ENCODE measurements around the gene PHACTR3.

DNA sequence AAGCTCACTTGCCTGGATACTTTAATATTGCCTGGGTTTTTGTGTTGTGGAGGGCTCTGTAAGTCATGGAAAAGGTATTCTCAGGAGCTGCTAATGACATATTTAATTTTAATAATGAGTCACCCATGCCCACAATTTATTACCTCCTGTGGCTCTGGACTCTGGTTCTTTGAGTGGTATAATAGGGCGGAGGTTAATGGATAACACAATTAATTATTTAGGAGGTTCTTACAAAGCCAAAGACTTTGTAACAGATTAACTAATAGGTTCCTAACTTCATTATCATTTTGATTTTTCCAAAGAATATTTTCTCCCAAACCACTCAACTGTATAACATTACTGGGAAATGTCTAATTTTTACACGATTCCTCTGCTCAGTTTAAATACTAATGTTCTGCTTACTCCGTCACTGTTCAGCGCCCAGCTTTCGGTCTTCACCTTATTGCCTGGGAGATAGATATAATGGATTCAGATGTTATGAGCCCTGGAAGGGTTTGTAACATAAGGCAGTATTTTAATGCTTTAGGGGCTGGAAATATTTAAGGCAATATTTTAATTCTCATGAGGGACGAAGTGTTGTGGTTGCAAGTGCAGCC is 29.4 kb downstream of the PHACTR3 start:
- TF ChIP-seq, protein P1, sequence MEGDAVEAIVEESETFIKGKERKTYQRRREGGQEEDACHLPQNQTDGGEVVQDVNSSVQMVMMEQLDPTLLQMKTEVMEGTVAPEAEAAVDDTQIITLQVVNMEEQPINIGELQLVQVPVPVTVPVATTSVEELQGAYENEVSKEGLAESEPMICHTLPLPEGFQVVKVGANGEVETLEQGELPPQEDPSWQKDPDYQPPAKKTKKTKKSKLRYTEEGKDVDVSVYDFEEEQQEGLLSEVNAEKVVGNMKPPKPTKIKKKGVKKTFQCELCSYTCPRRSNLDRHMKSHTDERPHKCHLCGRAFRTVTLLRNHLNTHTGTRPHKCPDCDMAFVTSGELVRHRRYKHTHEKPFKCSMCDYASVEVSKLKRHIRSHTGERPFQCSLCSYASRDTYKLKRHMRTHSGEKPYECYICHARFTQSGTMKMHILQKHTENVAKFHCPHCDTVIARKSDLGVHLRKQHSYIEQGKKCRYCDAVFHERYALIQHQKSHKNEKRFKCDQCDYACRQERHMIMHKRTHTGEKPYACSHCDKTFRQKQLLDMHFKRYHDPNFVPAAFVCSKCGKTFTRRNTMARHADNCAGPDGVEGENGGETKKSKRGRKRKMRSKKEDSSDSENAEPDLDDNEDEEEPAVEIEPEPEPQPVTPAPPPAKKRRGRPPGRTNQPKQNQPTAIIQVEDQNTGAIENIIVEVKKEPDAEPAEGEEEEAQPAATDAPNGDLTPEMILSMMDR (IDR thresholded peaks at IDR 0.05; ENCODE audit: extremely low read depth in 1 of 2, insufficient read depth in 1 of 2, low read depth in 1 of 2, low read length in 2 of 2), result no peak
- TF ChIP-seq MYC (IDR thresholded peaks at IDR 0.05; ENCODE audit: low read depth, low read length) (no peak), POLR2AphosphoS5 (IDR thresholded peaks at IDR 0.05; ENCODE audit: insufficient read depth, low read depth, low read length) (no peak), EZH2 (IDR thresholded peaks at IDR 0.05; ENCODE audit: borderline replicate concordance, low read depth, low read length, severe bottlenecking) (no peak), JUN (IDR thresholded peaks at IDR 0.05; ENCODE audit: borderline replicate concordance, insufficient read depth, insufficient read length, low read depth) (no peak), POLR2A (IDR thresholded peaks at IDR 0.05; ENCODE audit: low read depth, low read length) (no peak)
- TF ChIP-seq, protein P2, sequence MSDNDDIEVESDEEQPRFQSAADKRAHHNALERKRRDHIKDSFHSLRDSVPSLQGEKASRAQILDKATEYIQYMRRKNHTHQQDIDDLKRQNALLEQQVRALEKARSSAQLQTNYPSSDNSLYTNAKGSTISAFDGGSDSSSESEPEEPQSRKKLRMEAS (IDR thresholded peaks at IDR 0.05; ENCODE audit: insufficient read depth, insufficient read length), result no peak
